ENCODE results near the gene G3BP1.

GRCh38 chr5:151781201-151781600 lies 9.4 kb downstream of the G3BP1 start:
- TF ChIP-seq CTCF (conservative IDR thresholded peaks at IDR 0.05 in 1 of 2, IDR thresholded peaks at IDR 0.05 in 1 of 2; ENCODE audit: low read depth in 1 of 2, low read length in 2 of 2) (no peak), EZH2 (IDR thresholded peaks at IDR 0.05; ENCODE audit: low read length, missing control alignments) (no peak)
